ENCODE measurements around the gene TRMT2A.

Gene TRMT2A

GRCh38 chr22:20141186-20142077 is 24.4 kb upstream of the TRMT2A start (continued):
- TF ChIP-seq KLF16 (tag by site-specific recombination; IDR thresholded peaks at IDR 0.05) (no peak), SCRT2 (tag by site-specific recombination; IDR thresholded peaks at IDR 0.05) (no peak), ZNF140 (tag by site-specific recombination; IDR thresholded peaks at IDR 0.05) (no peak), ZNF585B (tag by site-specific recombination; IDR thresholded peaks at IDR 0.05) (no peak), ZNF26 (tag by site-specific recombination; IDR thresholded peaks at IDR 0.05) (no peak), HOXD13 (CRISPR knock-in tag; IDR thresholded peaks at IDR 0.05; ENCODE audit: borderline replicate concordance) (no peak), SCRT1 (tag by site-specific recombination; IDR thresholded peaks at IDR 0.05; ENCODE audit: borderline replicate concordance) (no peak), ZFHX2 (tag by site-specific recombination; conservative IDR thresholded peaks at IDR 0.05) (peak; percentile 59), ZNF37A (tag by site-specific recombination; IDR thresholded peaks at IDR 0.05) (no peak), ZBTB6 (tag by site-specific recombination; IDR thresholded peaks at IDR 0.05) (no peak), ZBTB1 (tag by site-specific recombination; IDR thresholded peaks at IDR 0.05) (no peak), ZNF837 (tag by site-specific recombination; IDR thresholded peaks at IDR 0.05) (no peak), ZNF768 (tag by site-specific recombination; IDR thresholded peaks at IDR 0.05) (no peak), PATZ1 (tag by site-specific recombination; IDR thresholded peaks at IDR 0.05) (no peak), GLIS1 (tag by site-specific recombination; IDR thresholded peaks at IDR 0.05) (0 out of 2 replicates have a peak, but pooled peaks have one; percentile 10), ZNF654 (tag by site-specific recombination; IDR thresholded peaks at IDR 0.05; ENCODE audit: low read depth) (no peak), ZNF555 (tag by site-specific recombination; conservative IDR thresholded peaks at IDR 0.05) (no peak), KLF10 (tag by site-specific recombination; IDR thresholded peaks at IDR 0.05) (no peak), PRDM6 (tag by site-specific recombination; IDR thresholded peaks at IDR 0.05) (no peak), ZFP37 (tag by site-specific recombination; IDR thresholded peaks at IDR 0.05) (no peak), ZNF16 (tag by site-specific recombination; IDR thresholded peaks at IDR 0.05; ENCODE audit: low read depth) (no peak), ZBTB8A (tag by site-specific recombination; IDR thresholded peaks at IDR 0.05) (no peak), ZNF747 (tag by site-specific recombination; IDR thresholded peaks at IDR 0.05) (no peak), ZNF791 (tag by site-specific recombination; IDR thresholded peaks at IDR 0.05) (no peak), BCL11A (tag by site-specific recombination; IDR thresholded peaks at IDR 0.05; ENCODE audit: low read depth) (no peak), HOXA7 (CRISPR knock-in tag; IDR thresholded peaks at IDR 0.05; ENCODE audit: borderline replicate concordance) (no peak), ZNF214 (tag by site-specific recombination; IDR thresholded peaks at IDR 0.05; ENCODE audit: borderline replicate concordance) (no peak), GLIS2 (tag by site-specific recombination; IDR thresholded peaks at IDR 0.05) (0 out of 2 replicates have a peak, but pooled peaks have one; percentile 36)

Data from HEK293 (cell line).